Mesenchymal stem cell (in vitro differentiated cells and primary cell): ENCODE data around the gene TLE5.

ENCODE experiments used
- DNase-seq: peaks from one replicate; pipeline ENCODE4 v3.0.0-alpha.2; 2013
- H2AFZ ChIP-seq: one replicate; pipeline ENCODE4 v1.6.1; 2013; ENCODE audit warnings: low read depth, mild to moderate bottlenecking, control low read depth, inconsistent platforms, low read length, moderate library complexity
- H2AK5ac ChIP-seq: 2 replicates; pipeline ENCODE4 v1.6.1; 2013; ENCODE audit warnings: low read length, moderate library complexity, mild to moderate bottlenecking, inconsistent platforms; ENCODE audit not compliant: severe bottlenecking
- H2BK120ac ChIP-seq: one replicate; pipeline ENCODE4 v1.6.1; 2013; ENCODE audit warnings: low read depth, mild to moderate bottlenecking, inconsistent platforms, low read length, moderate library complexity
- H2BK12ac ChIP-seq, 2 experiments: one replicate each; pipeline ENCODE4 v1.6.1; 2013; ENCODE audit warnings: inconsistent platforms in 2 of 2, low read length in 2 of 2, mild to moderate bottlenecking in 2 of 2, moderate library complexity in 2 of 2, control low read depth in 1 of 2
- H2BK15ac ChIP-seq: one replicate; pipeline ENCODE4 v1.6.1; 2013; ENCODE audit warnings: mild to moderate bottlenecking, low read depth, inconsistent platforms; ENCODE audit not compliant: poor library complexity, severe bottlenecking
- H2BK5ac ChIP-seq: 2 replicates; pipeline ENCODE4 v1.6.1; 2013; ENCODE audit warnings: low read depth, mild to moderate bottlenecking, low read length, control low read depth, inconsistent platforms; ENCODE audit not compliant: poor library complexity, severe bottlenecking
- H3K14ac ChIP-seq, 2 experiments: one replicate each; pipeline ENCODE4 v1.6.1; 2013; ENCODE audit warnings: inconsistent platforms in 2 of 2, low read length in 2 of 2, control low read depth in 1 of 2, mild to moderate bottlenecking in 1 of 2, moderate library complexity in 1 of 2
- H3K18ac ChIP-seq, 2 experiments: one replicate each; pipeline ENCODE4 v1.6.1; 2013; ENCODE audit warnings: inconsistent platforms in 2 of 2, low read length in 2 of 2, control low read depth in 1 of 2, low read depth in 1 of 2, mild to moderate bottlenecking in 1 of 2
- H3K23ac ChIP-seq, 2 experiments: one replicate each; pipeline ENCODE4 v1.6.1; 2013; ENCODE audit warnings: inconsistent platforms in 2 of 2, low read length in 2 of 2, mild to moderate bottlenecking in 2 of 2, moderate library complexity in 2 of 2, control low read depth in 1 of 2
- H3K27ac ChIP-seq: 2 replicates; pipeline ENCODE4 v1.5.1; 2013; ENCODE audit warnings: mild to moderate bottlenecking, moderate library complexity, low read length, control low read depth, inconsistent platforms; ENCODE audit not compliant: poor library complexity, severe bottlenecking
- H3K27me3 ChIP-seq, 2 experiments: 2 replicates each; pipeline versions ENCODE4 v1.6.1 to v1.7.0; 2013; ENCODE audit warnings: low read length in 2 of 2, mild to moderate bottlenecking in 2 of 2, moderate library complexity in 2 of 2, control low read depth in 1 of 2, inconsistent platforms in 1 of 2; ENCODE audit not compliant: control insufficient read depth in 1 of 2, insufficient read depth in 1 of 2
- H3K36me3 ChIP-seq, 2 experiments: 2 replicates each; pipeline versions ENCODE4 v1.6.1 to v1.7.0; 2013; ENCODE audit warnings: low read length in 2 of 2, control low read depth in 1 of 2, inconsistent platforms in 1 of 2, low read depth in 1 of 2, mild to moderate bottlenecking in 1 of 2; ENCODE audit not compliant: insufficient read depth in 2 of 2, control insufficient read depth in 1 of 2
- H3K4ac ChIP-seq, 2 experiments: one replicate each; pipeline ENCODE4 v1.6.1; 2013; ENCODE audit warnings: inconsistent platforms in 2 of 2, low read length in 2 of 2, mild to moderate bottlenecking in 2 of 2, moderate library complexity in 2 of 2, control low read depth in 1 of 2, low read depth in 1 of 2
- H3K4me1 ChIP-seq: 2 replicates; pipeline ENCODE4 v1.6.1; 2013; ENCODE audit warnings: low read depth, low read length, control low read depth; ENCODE audit not compliant: control insufficient read depth, insufficient read depth
- H3K4me2 ChIP-seq: 2 replicates; pipeline ENCODE4 v1.6.1; 2013; ENCODE audit warnings: low read length, mild to moderate bottlenecking, inconsistent platforms; ENCODE audit not compliant: poor library complexity, severe bottlenecking
- H3K4me3 ChIP-seq, 2 experiments: 2 replicates each; pipeline versions ENCODE4 v1.5.1 to v1.7.0; 2013; ENCODE audit warnings: low read length in 2 of 2, mild to moderate bottlenecking in 2 of 2, control low read depth in 1 of 2, low read depth in 1 of 2; ENCODE audit not compliant: insufficient read depth in 1 of 2
- H3K79me1 ChIP-seq: replicated peaks from 2 replicates; pipeline ENCODE4 v1.6.1; 2013; ENCODE audit warnings: mild to moderate bottlenecking, control low read depth, low read length, inconsistent platforms; ENCODE audit not compliant: poor library complexity, severe bottlenecking
- H3K9ac ChIP-seq: 2 replicates; pipeline ENCODE4 v1.7.0; 2013; ENCODE audit warnings: mild to moderate bottlenecking, low read length, moderate library complexity
- H3K9me3 ChIP-seq: 2 replicates; pipeline ENCODE4 v1.7.0; 2013; ENCODE audit warnings: mild to moderate bottlenecking, low read length; ENCODE audit not compliant: control insufficient read depth
- H4K8ac ChIP-seq: one replicate; pipeline ENCODE4 v1.6.1; 2013; ENCODE audit warnings: inconsistent platforms, mild to moderate bottlenecking, low read length, moderate library complexity
- H4K91ac ChIP-seq: one replicate; pipeline ENCODE4 v1.6.1; 2013; ENCODE audit warnings: mild to moderate bottlenecking, low read length, inconsistent platforms
- WGBS: methylation state at CpG from one replicate; pipeline ENCODE4 v1.1.7; 2013; ENCODE audit warnings: mixed read lengths; 5-methylcytosine and 5-hydroxymethylcytosine counted together

The TLE5 gene

GRCh38 chr19:3005345-3005744 is 57.0 kb downstream of the TLE5 start:
- H3K36me3 ChIP-seq, result peaks cover 0 to 8% of the 10 kb centered on the region in 2 experiments
- H3K18ac ChIP-seq, result no peak overlapping the region
- H2BK5ac ChIP-seq, result no peak overlapping the region
- no peak overlapping the region for H2BK12ac ChIP-seq
- H2AFZ ChIP-seq, result no peak overlapping the region
- H3K27ac ChIP-seq, result no peak overlapping the region
- H3K23ac ChIP-seq, result no peak overlapping the region
- no peak overlapping the region for H3K9ac ChIP-seq
- DNase-seq, result no peak
- H3K4ac ChIP-seq, result no peak overlapping the region
- H3K27me3 ChIP-seq, result peaks cover 7 to 17% of the 10 kb centered on the region in 2 experiments
- no peaks in the 10 kb centered on the region for H3K79me1 ChIP-seq
- no peak overlapping the region for H3K4me3 ChIP-seq
- no peak overlapping the region for H2BK120ac ChIP-seq
- no peaks in the 10 kb centered on the region for H3K4me1 ChIP-seq
- H2BK15ac ChIP-seq, result no peak overlapping the region
- no peak overlapping the region for H3K14ac ChIP-seq
- no peak overlapping the region for H3K4me2 ChIP-seq
- WGBS, result 92% methylated on average over 18 of the region's 18 CpGs
- no peak overlapping the region for H4K91ac ChIP-seq
- H4K8ac ChIP-seq, result peak overlapping the region; percentile 19
- no peak overlapping the region for H2AK5ac ChIP-seq
- no peaks in the 10 kb centered on the region for H3K9me3 ChIP-seq

- H3K9me3 ChIP-seq, result no peaks in the 10 kb centered on the region
- H2BK12ac ChIP-seq, result no peak overlapping the region
- H3K4me3 ChIP-seq, result no peak overlapping the region
- H4K8ac ChIP-seq, result no peak overlapping the region
- H3K9ac ChIP-seq, result no peak overlapping the region
- no peak overlapping the region for H2BK15ac ChIP-seq
- H2AK5ac ChIP-seq, result no peak overlapping the region
- H2AFZ ChIP-seq, result no peak overlapping the region
- no peak overlapping the region for H2BK120ac ChIP-seq
- no peak for DNase-seq
- H4K91ac ChIP-seq, result no peak overlapping the region
- H3K27ac ChIP-seq, result no peak overlapping the region
- H3K4me2 ChIP-seq, result no peak overlapping the region
- H3K79me1 ChIP-seq, result no peaks in the 10 kb centered on the region
- H3K14ac ChIP-seq, result no peak overlapping the region
- H2BK5ac ChIP-seq, result no peak overlapping the region
- peaks cover 0 to 8% of the 10 kb centered on the region in 2 experiments for H3K36me3 ChIP-seq
- no peak overlapping the region for H3K4ac ChIP-seq
- H3K27me3 ChIP-seq, result peaks cover 6 to 17% of the 10 kb centered on the region in 2 experiments
- H3K4me1 ChIP-seq, result no peaks in the 10 kb centered on the region
- H3K23ac ChIP-seq, result no peak overlapping the region
- H3K18ac ChIP-seq, result no peak overlapping the region
- WGBS, result 84% methylated on average over 4 of the region's 4 CpGs
These were observed 57.8 kb downstream of the TLE5 start for GRCh38 chr19:3004522-3004921.

- H3K27me3 ChIP-seq, result peaks cover 5 to 12% of the 10 kb centered on the region in 2 experiments
- H3K4ac ChIP-seq, result no peak overlapping the region
- no peak overlapping the region for H2BK12ac ChIP-seq
- H2AK5ac ChIP-seq, result no peak overlapping the region
- H3K9ac ChIP-seq, result no peak overlapping the region
- H2BK15ac ChIP-seq, result no peak overlapping the region
- no peak overlapping the region for H3K18ac ChIP-seq
- no peak overlapping the region for H4K8ac ChIP-seq
- H3K23ac ChIP-seq, result no peak overlapping the region
- no peak overlapping the region for H3K4me3 ChIP-seq
- H2AFZ ChIP-seq, result no peak overlapping the region
- H3K4me2 ChIP-seq, result no peak overlapping the region
- no peaks in the 10 kb centered on the region for H3K9me3 ChIP-seq
- H2BK120ac ChIP-seq, result no peak overlapping the region
- H3K36me3 ChIP-seq, result peaks cover 0 to 8% of the 10 kb centered on the region in 2 experiments
- no peak overlapping the region for H3K14ac ChIP-seq
- H2BK5ac ChIP-seq, result no peak overlapping the region
- no peak overlapping the region for H4K91ac ChIP-seq
- H3K79me1 ChIP-seq, result no peaks in the 10 kb centered on the region
- 94% methylated on average over 4 of the region's 7 CpGs for WGBS
- H3K27ac ChIP-seq, result no peak overlapping the region
- H3K4me1 ChIP-seq, result no peaks in the 10 kb centered on the region
- DNase-seq, result no peak
These were observed 59.2 kb downstream of the TLE5 start for GRCh38 chr19:3003046-3003445.
